Measurements from ENCODE around the gene SNAPC4.

The SNAPC4 gene

GRCh38 chr9:136368190-136368589 lies 31.8 kb downstream of the SNAPC4 start:
- no peak overlapping the region for H3K27ac ChIP-seq (ENCODE audit: low read depth, low read length)

GRCh38 chr9:136367296-136368145 lies 32.4 kb downstream of the SNAPC4 start:
- Histone ChIP-seq H3K9me2 (replicated peaks; ENCODE audit: insufficient read depth, low read length) (no peaks in the 10 kb centered on the region), H2AFZ (ENCODE audit: low read depth, low read length, severe bottlenecking) (no peak overlapping the region), H3K9ac (ENCODE audit: low read length) (no peak overlapping the region), H4K20me1 (ENCODE audit: low read depth, low read length) (no peaks in the 10 kb centered on the region), H3K27ac (ENCODE audit: low read depth, low read length) (no peak overlapping the region), H3K36me3 (ENCODE audit: low read length) (no peaks in the 10 kb centered on the region), H3K79me2 (ENCODE audit: insufficient read depth, low read length) (no peaks in the 10 kb centered on the region), H3K27me3 (ENCODE audit: low read length) (no peaks in the 10 kb centered on the region), H3K4me3 (ENCODE audit: insufficient read depth, low read length, poor library complexity, severe bottlenecking) (no peak overlapping the region), H3F3A (ENCODE audit: insufficient read depth) (no peaks in the 10 kb centered on the region), H3K9me3 (ENCODE audit: insufficient read depth, low read length) (no peaks in the 10 kb centered on the region), H3K4me2 (ENCODE audit: low read depth, low read length, poor library complexity, severe bottlenecking) (no peak overlapping the region)
- TF ChIP-seq EZH2phosphoT487 (conservative IDR thresholded peaks at IDR 0.05; ENCODE audit: low read length) (no peak), CTCF (IDR thresholded peaks at IDR 0.05; ENCODE audit: insufficient read depth, low read length, poor library complexity, severe bottlenecking) (no peak)

More at GRCh38 chr9:136368190-136368589, 31.8 kb downstream of the SNAPC4 start:
- Histone ChIP-seq H3K4me2 (ENCODE audit: low read depth, low read length, poor library complexity, severe bottlenecking) (no peak overlapping the region), H4K20me1 (ENCODE audit: low read depth, low read length) (no peaks in the 10 kb centered on the region), H2AFZ (ENCODE audit: low read depth, low read length, severe bottlenecking) (no peak overlapping the region), H3K36me3 (ENCODE audit: low read length) (no peaks in the 10 kb centered on the region), H3K9ac (ENCODE audit: low read length) (no peak overlapping the region), H3K79me2 (ENCODE audit: insufficient read depth, low read length) (no peaks in the 10 kb centered on the region), H3F3A (ENCODE audit: insufficient read depth) (no peaks in the 10 kb centered on the region), H3K4me3 (ENCODE audit: insufficient read depth, low read length, poor library complexity, severe bottlenecking) (no peak overlapping the region), H3K9me2 (replicated peaks; ENCODE audit: insufficient read depth, low read length) (no peaks in the 10 kb centered on the region), H3K9me3 (ENCODE audit: insufficient read depth, low read length) (no peaks in the 10 kb centered on the region), H3K27me3 (ENCODE audit: low read length) (no peaks in the 10 kb centered on the region)
- TF ChIP-seq CTCF (IDR thresholded peaks at IDR 0.05; ENCODE audit: insufficient read depth, low read length, poor library complexity, severe bottlenecking) = no peak
- TF ChIP-seq EZH2phosphoT487 (conservative IDR thresholded peaks at IDR 0.05; ENCODE audit: low read length) = no peak

- no peaks in the 10 kb centered on the region for H3K79me2 ChIP-seq (ENCODE audit: insufficient read depth, low read length)
- no peaks in the 10 kb centered on the region for H3K9me2 ChIP-seq (replicated peaks; ENCODE audit: insufficient read depth, low read length)
- H3K27me3 ChIP-seq (ENCODE audit: low read length) = no peaks in the 10 kb centered on the region
- no peak for TF ChIP-seq CTCF (IDR thresholded peaks at IDR 0.05; ENCODE audit: insufficient read depth, low read length, poor library complexity, severe bottlenecking)
- no peaks in the 10 kb centered on the region for H3F3A ChIP-seq (ENCODE audit: insufficient read depth)
- H4K20me1 ChIP-seq (ENCODE audit: low read depth, low read length) = no peaks in the 10 kb centered on the region
- H3K36me3 ChIP-seq (ENCODE audit: low read length) = no peaks in the 10 kb centered on the region
- no peak overlapping the region for H3K9ac ChIP-seq (ENCODE audit: low read length)
- H3K4me3 ChIP-seq (ENCODE audit: insufficient read depth, low read length, poor library complexity, severe bottlenecking) = no peak overlapping the region
- H2AFZ ChIP-seq (ENCODE audit: low read depth, low read length, severe bottlenecking) = no peak overlapping the region
- H3K27ac ChIP-seq (ENCODE audit: low read depth, low read length) = no peak overlapping the region
- no peaks in the 10 kb centered on the region for H3K9me3 ChIP-seq (ENCODE audit: insufficient read depth, low read length)
- no peak overlapping the region for H3K4me2 ChIP-seq (ENCODE audit: low read depth, low read length, poor library complexity, severe bottlenecking)
Measured at GRCh38 chr9:136366826-136367225, 33.1 kb downstream of the SNAPC4 start.
